Measurements from ENCODE around the gene MEF2D.

GRCh38 chr1:156483397-156483796 lies 17.2 kb downstream of the MEF2D start:
- TF ChIP-seq, protein P1, sequence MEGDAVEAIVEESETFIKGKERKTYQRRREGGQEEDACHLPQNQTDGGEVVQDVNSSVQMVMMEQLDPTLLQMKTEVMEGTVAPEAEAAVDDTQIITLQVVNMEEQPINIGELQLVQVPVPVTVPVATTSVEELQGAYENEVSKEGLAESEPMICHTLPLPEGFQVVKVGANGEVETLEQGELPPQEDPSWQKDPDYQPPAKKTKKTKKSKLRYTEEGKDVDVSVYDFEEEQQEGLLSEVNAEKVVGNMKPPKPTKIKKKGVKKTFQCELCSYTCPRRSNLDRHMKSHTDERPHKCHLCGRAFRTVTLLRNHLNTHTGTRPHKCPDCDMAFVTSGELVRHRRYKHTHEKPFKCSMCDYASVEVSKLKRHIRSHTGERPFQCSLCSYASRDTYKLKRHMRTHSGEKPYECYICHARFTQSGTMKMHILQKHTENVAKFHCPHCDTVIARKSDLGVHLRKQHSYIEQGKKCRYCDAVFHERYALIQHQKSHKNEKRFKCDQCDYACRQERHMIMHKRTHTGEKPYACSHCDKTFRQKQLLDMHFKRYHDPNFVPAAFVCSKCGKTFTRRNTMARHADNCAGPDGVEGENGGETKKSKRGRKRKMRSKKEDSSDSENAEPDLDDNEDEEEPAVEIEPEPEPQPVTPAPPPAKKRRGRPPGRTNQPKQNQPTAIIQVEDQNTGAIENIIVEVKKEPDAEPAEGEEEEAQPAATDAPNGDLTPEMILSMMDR (optimal IDR thresholded peaks at IDR 0.05 in 1 of 3, IDR thresholded peaks at IDR 0.05 in 1 of 3, conservative IDR thresholded peaks at IDR 0.05 in 1 of 3; ENCODE audit: extremely low read depth in 1 of 3, insufficient read depth in 2 of 3, low read length in 3 of 3), result no peak
- TF ChIP-seq EZH2 (IDR thresholded peaks at IDR 0.05; ENCODE audit: low read length), result no peak

All from keratinocyte (primary cell).